GM18499 (cell line): Measurements from ENCODE around the gene ADORA3.
A peak's percentile ranks its signal among the peaks of the same experiment; 100 is the strongest.

Experiments
- ATAC-seq: cut with Tn5 transposase; IDR thresholded peaks from one replicate; pipeline ENCODE4 v1.9.1; 2021; ENCODE audit warnings: moderate number of reproducible peaks; ENCODE audit not compliant: insufficient read depth, unreplicated experiment

ADORA3 gene

GRCh38 chr1:111509997-111510375 is 6.6 kb upstream of the ADORA3 start:
- ATAC-seq: no peak

- no peak for ATAC-seq
These were observed 4.2 kb upstream of the ADORA3 start for GRCh38 chr1:111507411-111508201.

GRCh38 chr1:111506561-111506960 is 3.1 kb upstream of the ADORA3 start:
- no peak for ATAC-seq

- ATAC-seq: peak; percentile 40
These were observed 2.2 kb upstream of the ADORA3 start for GRCh38 chr1:111505641-111506119.

DNA sequence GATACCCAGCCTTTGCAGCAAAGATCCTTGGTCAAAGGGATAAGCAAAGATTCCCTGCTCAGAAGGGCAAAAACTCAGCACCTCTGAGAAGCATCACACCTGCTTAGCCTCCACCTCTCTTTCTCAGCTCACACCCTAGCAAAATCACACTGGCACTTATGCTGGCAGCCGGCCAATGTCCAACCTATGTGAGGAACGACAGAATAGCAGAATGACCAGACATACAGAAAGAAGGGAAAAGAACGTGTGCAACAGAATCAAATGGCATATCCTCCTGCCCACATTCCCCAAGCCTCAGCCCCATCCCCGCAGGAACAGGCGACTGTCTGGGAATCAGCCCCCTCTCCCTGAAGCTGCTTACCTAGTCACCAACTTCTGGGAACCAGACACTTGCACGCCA is 664 bp upstream of the ADORA3 start:
- no peak for ATAC-seq

DNA sequence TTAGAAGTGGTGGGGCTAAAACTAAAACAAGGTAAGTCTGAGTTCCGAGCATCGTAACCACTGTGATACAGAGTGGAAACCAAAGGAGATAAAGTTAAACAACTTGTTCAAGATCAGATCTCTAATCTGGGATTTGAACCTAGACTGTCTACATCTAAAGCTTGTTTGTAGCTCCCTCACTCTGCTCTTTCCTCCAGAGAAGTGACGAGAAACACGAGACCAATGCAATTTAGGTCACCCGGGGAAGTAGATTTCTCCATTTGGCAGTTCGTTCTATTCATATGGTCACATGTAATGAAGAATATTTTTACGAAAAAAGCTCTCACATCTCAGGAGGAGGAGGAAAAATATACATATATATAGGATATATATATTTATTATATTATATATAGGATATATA is 1.8 kb downstream of the ADORA3 start:
- ATAC-seq: no peak

GRCh38 chr1:111499026-111499785 is 4.2 kb downstream of the ADORA3 start:
- ATAC-seq: no peak

DNA sequence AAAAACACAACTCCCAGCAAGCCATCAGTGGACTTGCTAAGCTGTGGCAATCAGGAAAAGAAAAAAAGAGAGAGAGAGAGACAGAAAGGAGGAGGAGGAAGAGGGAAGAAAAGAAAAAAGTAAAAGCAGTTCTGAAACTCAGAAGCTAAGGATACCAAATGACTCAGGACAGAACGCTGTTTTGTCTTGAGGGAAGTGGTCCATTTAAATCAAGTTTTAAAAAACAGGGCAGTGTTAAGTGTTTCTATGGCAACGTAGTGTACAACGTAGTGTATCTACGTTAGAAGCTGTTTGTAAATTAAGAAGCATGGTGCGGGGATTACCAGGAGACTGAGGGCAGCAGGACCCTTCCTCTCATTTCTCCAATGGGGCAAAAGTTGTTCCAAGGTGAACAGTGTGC is 5.8 kb downstream of the ADORA3 start:
- ATAC-seq: no peak

DNA sequence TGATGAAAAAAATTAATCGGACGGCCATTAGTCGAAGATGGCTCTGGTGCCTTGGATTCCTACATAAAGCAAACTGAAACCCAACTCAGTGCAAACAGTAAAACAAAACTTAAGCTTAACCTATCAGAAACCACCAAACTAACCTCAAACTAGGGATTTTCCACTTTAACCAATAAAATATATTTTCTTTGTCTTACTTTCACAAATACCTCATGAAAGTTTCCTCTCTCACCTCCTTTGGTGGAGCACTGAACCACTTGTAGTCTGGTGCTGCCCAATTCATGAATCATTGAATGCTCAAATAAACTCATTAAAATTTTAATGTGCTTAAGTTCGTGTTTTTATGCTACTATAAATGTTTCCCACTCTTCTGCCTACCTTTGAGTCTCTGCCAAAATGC is 7.0 kb downstream of the ADORA3 start:
- ATAC-seq: no peak

DNA sequence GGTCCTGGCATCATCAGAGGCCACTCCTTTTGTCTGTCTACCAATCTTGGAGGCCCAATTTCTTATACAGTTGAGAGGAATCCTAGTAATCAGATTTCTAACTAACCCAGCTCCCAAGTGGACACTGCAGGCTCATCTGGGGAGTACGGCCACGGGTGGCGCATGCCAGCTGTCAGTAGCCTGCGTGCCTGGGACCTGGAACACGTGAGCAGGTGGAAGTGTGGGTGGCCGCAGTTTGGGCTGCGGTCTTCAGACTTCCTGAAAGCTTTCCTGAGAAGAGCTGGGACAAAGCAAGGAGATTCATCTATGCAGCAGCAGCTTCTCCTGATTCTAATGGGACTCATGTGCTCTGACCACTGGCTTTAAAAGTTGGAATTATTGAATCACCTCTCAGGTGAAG is 12.4 kb downstream of the ADORA3 start:
- no peak for ATAC-seq

- no peak for ATAC-seq
These were observed 13.2 kb downstream of the ADORA3 start for GRCh38 chr1:111490220-111490619.

DNA sequence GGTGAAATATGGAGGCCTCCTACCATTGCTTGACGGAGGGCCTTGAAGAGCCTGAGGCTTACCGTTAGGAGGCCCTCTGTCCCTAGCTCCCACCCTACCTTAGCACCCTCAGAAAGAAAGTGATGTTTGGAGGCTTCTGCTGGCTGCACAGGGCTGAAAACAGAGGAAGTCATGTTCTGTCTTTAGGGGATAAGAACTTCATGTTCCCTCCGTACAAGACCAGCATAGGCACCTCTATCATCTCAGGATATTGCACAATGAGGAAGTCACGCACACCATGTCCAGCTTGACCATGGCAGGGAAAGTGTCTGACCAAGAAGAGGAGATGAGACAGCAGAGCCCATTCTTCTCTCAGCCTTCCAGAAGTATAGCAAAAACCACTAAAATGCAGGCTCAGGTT is 13.8 kb downstream of the ADORA3 start:
- ATAC-seq: no peak

GRCh38 chr1:111488669-111489068 is 14.8 kb downstream of the ADORA3 start:
- ATAC-seq: no peak

DNA sequence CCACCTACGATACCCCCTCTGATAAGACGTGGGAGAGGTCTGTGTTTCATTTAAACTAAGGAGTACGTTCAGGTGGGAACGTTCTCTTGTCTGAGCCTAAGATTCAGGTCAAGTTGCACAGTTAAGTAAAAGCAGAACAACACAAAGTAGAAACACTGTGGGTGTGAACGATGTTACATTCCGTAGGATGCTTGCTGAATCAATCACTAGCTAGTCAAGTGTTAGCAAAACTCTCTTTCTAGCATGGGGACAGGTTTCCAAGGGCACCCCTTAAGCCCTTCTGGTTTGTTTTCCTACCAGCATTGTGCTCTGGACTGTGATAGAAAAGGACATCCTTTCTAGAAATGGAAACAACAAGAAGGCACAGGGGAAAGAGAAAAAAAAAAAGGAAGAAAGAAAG is 16.3 kb downstream of the ADORA3 start:
- no peak for ATAC-seq

DNA sequence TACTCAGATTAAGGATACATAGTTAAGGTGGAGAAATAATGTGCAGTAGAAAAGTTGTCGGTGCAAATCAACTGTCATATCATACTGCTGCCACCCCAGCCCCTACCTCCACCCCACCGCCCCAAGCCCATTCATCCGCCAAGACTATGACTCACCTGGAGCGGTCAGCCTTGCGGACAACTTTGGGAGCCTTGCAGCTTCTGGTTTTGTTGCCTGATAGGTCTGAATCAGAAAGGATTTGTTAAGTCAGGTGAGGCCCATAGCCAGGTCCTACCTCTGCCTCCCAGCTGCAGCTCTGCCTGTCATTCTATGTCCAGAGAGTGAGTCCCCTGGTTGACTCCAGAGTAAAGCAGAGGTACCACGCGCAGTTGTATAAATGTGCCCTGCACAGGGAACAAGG is 17.0 kb downstream of the ADORA3 start:
- ATAC-seq: no peak

- ATAC-seq: no peak
These were observed 18.9 kb downstream of the ADORA3 start for GRCh38 chr1:111484391-111485026.

DNA sequence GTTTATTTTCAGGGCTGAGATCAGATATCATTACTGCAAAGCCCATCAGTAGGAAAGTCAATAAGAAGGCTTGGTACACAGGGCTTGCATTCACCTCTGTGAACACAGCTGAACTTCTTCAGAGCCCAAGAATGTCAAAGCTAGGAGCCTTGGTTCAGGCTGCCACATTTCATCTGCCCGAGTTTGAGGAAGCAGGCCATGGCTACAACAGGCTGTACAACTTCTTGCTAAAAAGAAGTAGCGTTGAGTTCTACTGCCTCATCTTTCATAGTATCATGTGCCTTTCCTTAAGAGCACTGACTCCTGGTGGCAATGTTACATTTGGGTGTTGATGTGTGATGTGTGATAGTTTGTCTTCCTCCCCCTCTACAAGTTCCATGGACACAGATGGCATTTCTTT is 19.6 kb downstream of the ADORA3 start:
- ATAC-seq: no peak

DNA sequence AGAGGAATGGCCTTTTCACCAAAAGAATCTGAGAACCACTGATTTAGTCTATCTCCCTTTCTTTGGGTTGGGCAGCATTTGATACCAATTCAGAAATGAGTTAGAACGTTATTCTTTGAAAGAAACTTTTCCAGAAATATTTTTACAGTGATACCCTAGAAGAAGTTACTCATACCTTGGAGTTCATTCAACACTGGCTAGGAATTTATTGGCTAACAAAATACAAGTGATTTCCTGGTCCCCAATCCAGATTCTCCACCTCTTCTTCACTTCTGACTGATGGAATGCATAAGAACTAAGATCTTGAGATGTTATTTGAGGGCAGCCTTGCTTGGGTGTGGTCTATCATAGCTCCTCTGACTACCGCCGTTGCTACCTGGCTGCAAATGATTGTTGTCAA is 20.3 kb downstream of the ADORA3 start:
- no peak for ATAC-seq

DNA sequence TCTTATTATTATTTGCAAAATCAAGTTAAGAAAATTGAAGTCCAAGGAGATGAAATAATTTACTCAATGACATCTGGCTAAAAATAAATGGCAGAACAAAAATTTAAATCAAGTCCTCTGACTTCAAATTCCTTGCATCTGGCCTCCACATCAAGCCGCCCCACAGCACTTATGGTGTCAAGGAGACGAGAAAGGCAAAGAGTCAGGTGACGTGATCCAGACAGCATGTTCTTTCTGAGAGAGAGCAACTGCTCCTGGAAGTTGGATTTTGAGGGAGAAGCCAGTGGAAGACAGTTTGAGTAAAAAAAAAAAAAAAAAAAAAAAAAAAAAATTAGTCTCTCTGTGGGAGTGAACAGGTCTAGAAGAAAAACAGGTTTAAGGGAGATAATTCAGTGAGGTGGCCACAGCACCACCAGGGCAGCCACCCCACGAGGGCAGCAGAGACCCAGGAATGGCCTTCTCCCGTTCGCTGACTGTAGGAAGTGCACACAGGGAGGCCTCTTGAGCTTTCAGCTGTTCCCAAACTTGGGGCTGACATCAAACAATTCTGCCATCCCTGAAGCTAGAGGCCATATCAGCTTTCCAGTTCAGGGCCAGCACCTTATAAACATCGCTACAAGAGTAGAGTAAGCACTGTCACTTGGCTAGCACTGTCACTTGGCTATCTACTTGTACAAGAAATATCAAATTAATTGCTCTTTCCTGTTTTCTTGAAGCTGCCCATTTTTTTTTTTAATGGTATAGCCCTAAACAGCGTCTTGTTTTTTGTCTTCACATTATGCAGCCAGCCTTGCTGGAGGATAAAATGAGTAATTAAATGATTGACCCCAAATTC is 21.8 kb downstream of the ADORA3 start:
- no peak for ATAC-seq

DNA sequence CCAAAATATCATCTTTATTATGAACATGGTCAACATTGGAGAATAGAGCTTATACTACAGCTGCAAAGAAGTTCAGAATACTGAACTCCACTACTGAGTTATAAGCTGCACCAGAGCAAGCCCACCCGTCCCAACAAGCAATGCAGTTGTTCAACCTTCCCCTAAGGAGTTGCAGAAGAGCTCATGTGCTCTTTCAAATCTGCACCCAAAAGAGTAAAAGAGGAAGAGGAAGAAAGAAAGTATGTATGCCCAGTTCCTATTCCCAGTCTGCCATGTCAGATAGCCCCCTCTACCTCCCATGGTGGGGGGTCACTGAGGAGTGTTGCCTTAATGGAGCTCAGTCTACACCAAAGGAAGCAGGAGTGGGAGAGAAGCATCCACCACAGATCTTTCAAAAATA is 22.8 kb downstream of the ADORA3 start:
- ATAC-seq: no peak
